GM12873 (cell line): ENCODE results near the gene PISD.

ENCODE experiments used
- CTCF ChIP-seq: IDR thresholded peaks from 2 replicates; pipeline ENCODE4 v1.5.1; 2012; ENCODE audit warnings: low read depth, mild to moderate bottlenecking, moderate library complexity, low read length, control low read depth; ENCODE audit not compliant: insufficient read depth; ENCODE audit errors: missing control alignments

PISD gene

GRCh38 chr22:31613286-31613903, 48.6 kb downstream of the PISD start:
- no peak for TF ChIP-seq CTCF

- TF ChIP-seq CTCF: no peak
Measured at GRCh38 chr22:31612891-31613285, 49.1 kb downstream of the PISD start.

- TF ChIP-seq CTCF: no peak
Measured at GRCh38 chr22:31611061-31611760, 50.8 kb downstream of the PISD start.

GRCh38 chr22:31610611-31611010, 51.4 kb downstream of the PISD start:
- TF ChIP-seq CTCF: no peak

- TF ChIP-seq CTCF: no peak
Measured at GRCh38 chr22:31609716-31610115, 52.3 kb downstream of the PISD start.

- no peak for TF ChIP-seq CTCF
Measured at GRCh38 chr22:31607696-31608095, 54.3 kb downstream of the PISD start.

- no peak for TF ChIP-seq CTCF
Measured at GRCh38 chr22:31605851-31606585, 56.0 kb downstream of the PISD start.
